ENCODE measurements around the gene ITIH4. TPM values are rescaled to one million over a fixed set of nuclear protein-coding genes. Genes with fewer than 3 reads are reported as not detected.

ITIH4 gene
- total and polyA plus RNA-seq, 2 of the 13 experiments (the other 11 are each of a cell fraction or from before 2014, with no cell fraction given) = 2.7 to 5.3 TPM

GRCh38 chr3:52843108-52843865 is 12.8 kb upstream of the ITIH4 start:
- POLR2A ChIA-PET = no interaction called here
- in situ Hi-C loops (cut with HindIII; ENCODE audit: extremely low pct_ligation_motif_present, low pct_unique_long_range_greater_than_20kb) = no loop called here
- no peak overlapping the region for H3K4me2 ChIP-seq (ENCODE audit: low read depth, low read length)
- H3K9me3 ChIP-seq (ENCODE audit: low read length) = no peaks in the 10 kb centered on the region
- H3K4me3 ChIP-seq (replicated peaks in 1 of 3; ENCODE audit: insufficient read depth in 1 of 3, low read depth in 2 of 3, low read length in 3 of 3) = no peak overlapping the region
- H3K27me3 ChIP-seq (ENCODE audit: control insufficient read depth in 1 of 2, insufficient read depth in 2 of 2, low read length in 2 of 2) = no peaks in the 10 kb centered on the region
- DNase-seq (ENCODE audit: low spot score) = no peak
- H3K9ac ChIP-seq (ENCODE audit: insufficient read depth, low read depth, low read length) = no peak overlapping the region
- no peak overlapping the region for H3K27ac ChIP-seq (ENCODE audit: extremely low read length, insufficient read depth, low read length)
- no peaks in the 10 kb centered on the region for H4K20me1 ChIP-seq (ENCODE audit: insufficient read depth, low read length)
- no TSS peak for BruUV-seq (replicated peaks)
- no peaks in the 10 kb centered on the region for H3K79me2 ChIP-seq (ENCODE audit: insufficient read depth, low read length)
- intact Hi-C loops (cut with micrococcal nuclease; ENCODE audit: unreplicated experiment) = no loop called here
- 0 out of 5 replicates have a peak, but pooled peaks cover 0 to 3% of the 10 kb centered on the region in 2 experiments for H3K36me3 ChIP-seq (replicated peaks in 1 of 2; ENCODE audit: control insufficient read depth in 1 of 2, insufficient read depth in 2 of 2, low read length in 2 of 2)
- peaks cover 26% of the 10 kb centered on the region for H3K4me1 ChIP-seq (ENCODE audit: insufficient read depth, low read length)
- CTCF ChIA-PET (ENCODE audit: low intra/inter-chr PET ratio, low total read pairs) = no interaction called here
- 91% methylated on average over 19 of the region's 20 CpGs for WGBS (ENCODE audit: low lambda C conversion rate)
- ATAC-seq = no peak
- no peak for TF ChIP-seq REL (CRISPR knock-in tag; conservative IDR thresholded peaks at IDR 0.05)
- TF ChIP-seq RBM39 (IDR thresholded peaks at IDR 0.05; ENCODE audit: low read depth, low read length, poor library complexity, severe bottlenecking) = no peak
- no peak for TF ChIP-seq ZNF101 (CRISPR knock-in tag; IDR thresholded peaks at IDR 0.05; ENCODE audit: borderline replicate concordance, low read depth)
- TF ChIP-seq ZNF414 (CRISPR knock-in tag; IDR thresholded peaks at IDR 0.05) = no peak
- TF ChIP-seq, protein P1, sequence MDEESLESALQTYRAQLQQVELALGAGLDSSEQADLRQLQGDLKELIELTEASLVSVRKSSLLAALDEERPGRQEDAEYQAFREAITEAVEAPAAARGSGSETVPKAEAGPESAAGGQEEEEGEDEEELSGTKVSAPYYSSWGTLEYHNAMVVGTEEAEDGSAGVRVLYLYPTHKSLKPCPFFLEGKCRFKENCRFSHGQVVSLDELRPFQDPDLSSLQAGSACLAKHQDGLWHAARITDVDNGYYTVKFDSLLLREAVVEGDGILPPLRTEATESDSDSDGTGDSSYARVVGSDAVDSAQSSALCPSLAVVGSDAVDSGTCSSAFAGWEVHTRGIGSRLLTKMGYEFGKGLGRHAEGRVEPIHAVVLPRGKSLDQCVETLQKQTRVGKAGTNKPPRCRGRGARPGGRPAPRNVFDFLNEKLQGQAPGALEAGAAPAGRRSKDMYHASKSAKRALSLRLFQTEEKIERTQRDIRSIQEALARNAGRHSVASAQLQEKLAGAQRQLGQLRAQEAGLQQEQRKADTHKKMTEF (CRISPR knock-in tag; IDR thresholded peaks at IDR 0.05) = no peak
- no peak overlapping the region for H2AFZ ChIP-seq (ENCODE audit: low read length)
- no peak for FAIRE-seq

Data from HepG2 (cell line).